SK-N-SH treated with all-trans-retinoic acid at 6 μM for 48 hours (cell line): ENCODE measurements around the gene CLEC7A.

Experiments used
- ATAC-seq: fragments of 200-7000 bp; cut with Tn5 transposase; 3 replicates; pipeline ENCODE4 v1.9.1; 2020; ENCODE audit warnings: mild to moderate bottlenecking, moderate library complexity
- ARNTL ChIP-seq: fragments of 450-650 bp; formaldehyde crosslinking; IDR thresholded peaks from 2 replicates; pipeline ENCODE4 v1.5.0; 2020; ENCODE audit warnings: low read depth, mild to moderate bottlenecking, moderate library complexity, borderline replicate concordance
- BACH2 ChIP-seq: fragments of 250-450 bp; sonication (Bioruptor Pico); IDR thresholded peaks from 2 replicates; pipeline ENCODE4 v1.9.0; 2021; ENCODE audit warnings: mild to moderate bottlenecking, borderline replicate concordance
- CSDC2 ChIP-seq: fragments of 250-450 bp; sonication (Bioruptor Pico); IDR thresholded peaks from 2 replicates; pipeline ENCODE4 v1.5.0; 2020; ENCODE audit warnings: mild to moderate bottlenecking, moderate library complexity
- CSRNP3 ChIP-seq: fragments of 250-450 bp; sonication (Bioruptor Pico); IDR thresholded peaks from 2 replicates; pipeline ENCODE4 v1.5.1; 2021; ENCODE audit warnings: mild to moderate bottlenecking, moderate library complexity
- GLIS3 ChIP-seq: fragments of 250-450 bp; sonication (Bioruptor Pico); IDR thresholded peaks from 2 replicates; pipeline ENCODE4 v1.5.0; 2020; ENCODE audit warnings: mild to moderate bottlenecking, moderate library complexity
- ISL1 ChIP-seq: fragments of 250-450 bp; sonication (Bioruptor Pico); IDR thresholded peaks from 2 replicates; pipeline ENCODE4 v2.1.2; 2022; ENCODE audit warnings: mild to moderate bottlenecking, moderate library complexity
- OSR1 ChIP-seq: fragments of 250-450 bp; sonication (Bioruptor Pico); IDR thresholded peaks from 2 replicates; pipeline ENCODE4 v1.8.0; 2022; ENCODE audit warnings: moderate library complexity, mild to moderate bottlenecking, inconsistent platforms
- PATZ1 ChIP-seq: fragments of 250-450 bp; sonication (Bioruptor Pico); IDR thresholded peaks from 2 replicates; pipeline ENCODE4 v1.8.0; 2020; ENCODE audit warnings: mild to moderate bottlenecking, moderate library complexity, borderline replicate concordance
- RARB ChIP-seq: fragments of 250-450 bp; sonication (Bioruptor Pico); IDR thresholded peaks from 2 replicates; pipeline ENCODE4 v1.8.0; 2021; ENCODE audit warnings: mild to moderate bottlenecking, moderate library complexity
- SNAI2 ChIP-seq: fragments of 250-450 bp; sonication (Bioruptor Pico); IDR thresholded peaks from 2 replicates; pipeline ENCODE4 v1.5.0; 2020; ENCODE audit warnings: mild to moderate bottlenecking, moderate library complexity
- TCF4 ChIP-seq: fragments of 250-450 bp; sonication (Bioruptor Pico); IDR thresholded peaks from 2 replicates; pipeline ENCODE4 v1.8.0; 2021; ENCODE audit warnings: mild to moderate bottlenecking, moderate library complexity, borderline replicate concordance
- ZFP3 ChIP-seq: fragments of 250-450 bp; sonication (Bioruptor Pico); IDR thresholded peaks from 2 replicates; pipeline ENCODE4 v1.5.0; 2020; ENCODE audit warnings: mild to moderate bottlenecking, moderate library complexity
- ZFP30 ChIP-seq: fragments of 450-650 bp; formaldehyde crosslinking; IDR thresholded peaks from 2 replicates; pipeline ENCODE4 v1.5.0; 2022; ENCODE audit warnings: mild to moderate bottlenecking, moderate library complexity
- ZNF565 ChIP-seq: fragments of 450-650 bp; formaldehyde crosslinking; conservative IDR thresholded peaks from 2 replicates; pipeline ENCODE4 v1.5.0; 2020; ENCODE audit warnings: low read depth, mild to moderate bottlenecking, moderate library complexity
- ZNF8 ChIP-seq: fragments of 450-650 bp; formaldehyde crosslinking; IDR thresholded peaks from 2 replicates; pipeline ENCODE4 v1.5.0; 2020; ENCODE audit warnings: mild to moderate bottlenecking, moderate library complexity
- TF ChIP-seq, protein P1 (sequence below): fragments of 250-450 bp; sonication (Bioruptor Pico); IDR thresholded peaks from 2 replicates; pipeline ENCODE4 v1.8.0; 2021; ENCODE audit warnings: low read depth, mild to moderate bottlenecking, moderate library complexity, borderline replicate concordance
- TF ChIP-seq, protein P2 (sequence below): fragments of 250-450 bp; sonication (Bioruptor Pico); IDR thresholded peaks from 2 replicates; pipeline ENCODE4 v1.5.1; 2020; ENCODE audit warnings: low read depth, mild to moderate bottlenecking, moderate library complexity
- TF ChIP-seq, protein P3 (sequence below): fragments of 250-450 bp; sonication (Bioruptor Pico); IDR thresholded peaks from 2 replicates; pipeline ENCODE4 v1.5.0; 2020; ENCODE audit warnings: mild to moderate bottlenecking, moderate library complexity

The CLEC7A gene

GRCh38 chr12:10072131-10072530 lies 57.9 kb downstream of the CLEC7A start (continued):
- TF ChIP-seq, protein P1, sequence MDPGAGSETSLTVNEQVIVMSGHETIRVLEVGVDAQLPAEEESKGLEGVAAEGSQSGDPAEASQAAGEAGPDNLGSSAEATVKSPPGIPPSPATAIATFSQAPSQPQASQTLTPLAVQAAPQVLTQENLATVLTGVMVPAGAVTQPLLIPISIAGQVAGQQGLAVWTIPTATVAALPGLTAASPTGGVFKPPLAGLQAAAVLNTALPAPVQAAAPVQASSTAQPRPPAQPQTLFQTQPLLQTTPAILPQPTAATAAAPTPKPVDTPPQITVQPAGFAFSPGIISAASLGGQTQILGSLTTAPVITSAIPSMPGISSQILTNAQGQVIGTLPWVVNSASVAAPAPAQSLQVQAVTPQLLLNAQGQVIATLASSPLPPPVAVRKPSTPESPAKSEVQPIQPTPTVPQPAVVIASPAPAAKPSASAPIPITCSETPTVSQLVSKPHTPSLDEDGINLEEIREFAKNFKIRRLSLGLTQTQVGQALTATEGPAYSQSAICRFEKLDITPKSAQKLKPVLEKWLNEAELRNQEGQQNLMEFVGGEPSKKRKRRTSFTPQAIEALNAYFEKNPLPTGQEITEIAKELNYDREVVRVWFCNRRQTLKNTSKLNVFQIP (CRISPR knock-in tag), result no peak
- TF ChIP-seq ARNTL (CRISPR knock-in tag), result no peak
- no peak for TF ChIP-seq SNAI2 (CRISPR knock-in tag)

- no peak for ATAC-seq
- TF ChIP-seq ZFP3, result no peak
- no peak for TF ChIP-seq ZNF8 (CRISPR knock-in tag)
- TF ChIP-seq PATZ1 (CRISPR knock-in tag), result no peak
- no peak for TF ChIP-seq GLIS3 (CRISPR knock-in tag)
- no peak for TF ChIP-seq ZNF565 (CRISPR knock-in tag)
- TF ChIP-seq, protein P1 (CRISPR knock-in tag), result no peak
- no peak for TF ChIP-seq RARB (CRISPR knock-in tag)
- TF ChIP-seq ISL1, result no peak
Measured at GRCh38 chr12:10070380-10070779, 59.6 kb downstream of the CLEC7A start.

- ATAC-seq, result no peak
- no peak for TF ChIP-seq ARNTL (CRISPR knock-in tag)
- TF ChIP-seq ZFP30 (CRISPR knock-in tag), result no peak
- no peak for TF ChIP-seq RARB (CRISPR knock-in tag)
- TF ChIP-seq ZFP3, result no peak
- TF ChIP-seq, protein P2, sequence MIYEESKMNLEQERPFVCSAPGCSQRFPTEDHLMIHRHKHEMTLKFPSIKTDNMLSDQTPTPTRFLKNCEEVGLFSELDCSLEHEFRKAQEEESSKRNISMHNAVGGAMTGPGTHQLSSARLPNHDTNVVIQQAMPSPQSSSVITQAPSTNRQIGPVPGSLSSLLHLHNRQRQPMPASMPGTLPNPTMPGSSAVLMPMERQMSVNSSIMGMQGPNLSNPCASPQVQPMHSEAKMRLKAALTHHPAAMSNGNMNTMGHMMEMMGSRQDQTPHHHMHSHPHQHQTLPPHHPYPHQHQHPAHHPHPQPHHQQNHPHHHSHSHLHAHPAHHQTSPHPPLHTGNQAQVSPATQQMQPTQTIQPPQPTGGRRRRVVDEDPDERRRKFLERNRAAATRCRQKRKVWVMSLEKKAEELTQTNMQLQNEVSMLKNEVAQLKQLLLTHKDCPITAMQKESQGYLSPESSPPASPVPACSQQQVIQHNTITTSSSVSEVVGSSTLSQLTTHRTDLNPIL (CRISPR knock-in tag), result no peak
- TF ChIP-seq CSRNP3 (CRISPR knock-in tag), result no peak
- TF ChIP-seq, protein P1 (CRISPR knock-in tag), result no peak
- TF ChIP-seq, protein P3, sequence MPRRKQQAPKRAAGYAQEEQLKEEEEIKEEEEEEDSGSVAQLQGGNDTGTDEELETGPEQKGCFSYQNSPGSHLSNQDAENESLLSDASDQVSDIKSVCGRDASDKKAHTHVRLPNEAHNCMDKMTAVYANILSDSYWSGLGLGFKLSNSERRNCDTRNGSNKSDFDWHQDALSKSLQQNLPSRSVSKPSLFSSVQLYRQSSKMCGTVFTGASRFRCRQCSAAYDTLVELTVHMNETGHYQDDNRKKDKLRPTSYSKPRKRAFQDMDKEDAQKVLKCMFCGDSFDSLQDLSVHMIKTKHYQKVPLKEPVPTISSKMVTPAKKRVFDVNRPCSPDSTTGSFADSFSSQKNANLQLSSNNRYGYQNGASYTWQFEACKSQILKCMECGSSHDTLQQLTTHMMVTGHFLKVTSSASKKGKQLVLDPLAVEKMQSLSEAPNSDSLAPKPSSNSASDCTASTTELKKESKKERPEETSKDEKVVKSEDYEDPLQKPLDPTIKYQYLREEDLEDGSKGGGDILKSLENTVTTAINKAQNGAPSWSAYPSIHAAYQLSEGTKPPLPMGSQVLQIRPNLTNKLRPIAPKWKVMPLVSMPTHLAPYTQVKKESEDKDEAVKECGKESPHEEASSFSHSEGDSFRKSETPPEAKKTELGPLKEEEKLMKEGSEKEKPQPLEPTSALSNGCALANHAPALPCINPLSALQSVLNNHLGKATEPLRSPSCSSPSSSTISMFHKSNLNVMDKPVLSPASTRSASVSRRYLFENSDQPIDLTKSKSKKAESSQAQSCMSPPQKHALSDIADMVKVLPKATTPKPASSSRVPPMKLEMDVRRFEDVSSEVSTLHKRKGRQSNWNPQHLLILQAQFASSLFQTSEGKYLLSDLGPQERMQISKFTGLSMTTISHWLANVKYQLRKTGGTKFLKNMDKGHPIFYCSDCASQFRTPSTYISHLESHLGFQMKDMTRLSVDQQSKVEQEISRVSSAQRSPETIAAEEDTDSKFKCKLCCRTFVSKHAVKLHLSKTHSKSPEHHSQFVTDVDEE (CRISPR knock-in tag), result no peak
- no peak for TF ChIP-seq CSDC2 (CRISPR knock-in tag)
- no peak for TF ChIP-seq ZNF565 (CRISPR knock-in tag)
- no peak for TF ChIP-seq OSR1
- TF ChIP-seq TCF4 (CRISPR knock-in tag), result no peak
- no peak for TF ChIP-seq ZNF8 (CRISPR knock-in tag)
- TF ChIP-seq BACH2 (CRISPR knock-in tag), result no peak
- TF ChIP-seq, all 23 proteins: peak for 0
Measured at GRCh38 chr12:10069976-10070375, 60.0 kb downstream of the CLEC7A start.
